ENCODE measurements around the gene PARD3.
A peak's percentile ranks its signal among the peaks of the same experiment; 100 is the strongest.

The PARD3 gene

DNA sequence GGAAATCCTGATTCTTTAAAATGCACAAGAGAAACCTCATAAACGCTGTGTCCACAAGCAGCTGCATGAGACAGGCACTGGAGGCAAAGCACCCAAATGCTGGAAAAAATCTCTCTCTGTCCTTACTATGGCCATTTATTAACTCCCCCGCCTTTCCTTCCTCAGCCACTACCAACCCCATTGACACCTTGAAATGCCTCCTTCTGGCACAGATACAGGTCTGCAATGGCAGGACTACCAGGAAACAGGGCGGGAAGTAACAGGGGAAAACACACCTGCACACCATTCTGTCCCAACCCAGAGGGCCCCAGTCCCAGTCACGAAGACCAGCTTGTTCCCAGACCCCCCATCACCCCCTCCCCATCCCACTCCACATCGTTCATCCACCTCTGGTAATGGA lies 224.3 kb downstream of the PARD3 start:
- no peaks in the 10 kb centered on the region for H3K36me3 ChIP-seq (ENCODE audit: low read depth)

DNA sequence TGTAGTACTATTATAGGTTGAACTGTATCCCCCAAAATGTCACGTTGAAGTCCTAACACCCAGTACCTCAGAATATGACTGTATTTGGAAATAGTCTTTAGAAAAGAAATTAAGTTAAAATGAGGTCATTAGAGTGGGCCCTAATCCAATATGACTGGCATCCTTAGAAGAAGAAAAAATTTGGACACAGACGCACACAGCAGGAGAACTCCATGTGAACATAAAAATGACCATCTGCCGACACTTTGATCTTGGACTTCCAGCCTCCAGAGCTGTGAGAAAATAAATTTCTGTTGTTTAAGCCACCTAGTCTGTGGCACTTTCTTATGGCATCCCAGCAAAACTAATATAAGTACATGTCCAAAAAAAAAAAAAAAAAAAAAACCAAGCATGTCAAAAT lies 225.8 kb downstream of the PARD3 start:
- DNase-seq (ENCODE audit: low spot score) (no peak), ATAC-seq (ENCODE audit: low read depth) (no peak)
- H3K36me3 ChIP-seq (ENCODE audit: low read depth) = no peaks in the 10 kb centered on the region
- H3K9me3 ChIP-seq (ENCODE audit: severe bottlenecking) = no peaks in the 10 kb centered on the region
- H3K4me1 ChIP-seq (ENCODE audit: insufficient read depth, poor library complexity, severe bottlenecking) = peaks cover 20% of the 10 kb centered on the region
- TF ChIP-seq, protein P1, sequence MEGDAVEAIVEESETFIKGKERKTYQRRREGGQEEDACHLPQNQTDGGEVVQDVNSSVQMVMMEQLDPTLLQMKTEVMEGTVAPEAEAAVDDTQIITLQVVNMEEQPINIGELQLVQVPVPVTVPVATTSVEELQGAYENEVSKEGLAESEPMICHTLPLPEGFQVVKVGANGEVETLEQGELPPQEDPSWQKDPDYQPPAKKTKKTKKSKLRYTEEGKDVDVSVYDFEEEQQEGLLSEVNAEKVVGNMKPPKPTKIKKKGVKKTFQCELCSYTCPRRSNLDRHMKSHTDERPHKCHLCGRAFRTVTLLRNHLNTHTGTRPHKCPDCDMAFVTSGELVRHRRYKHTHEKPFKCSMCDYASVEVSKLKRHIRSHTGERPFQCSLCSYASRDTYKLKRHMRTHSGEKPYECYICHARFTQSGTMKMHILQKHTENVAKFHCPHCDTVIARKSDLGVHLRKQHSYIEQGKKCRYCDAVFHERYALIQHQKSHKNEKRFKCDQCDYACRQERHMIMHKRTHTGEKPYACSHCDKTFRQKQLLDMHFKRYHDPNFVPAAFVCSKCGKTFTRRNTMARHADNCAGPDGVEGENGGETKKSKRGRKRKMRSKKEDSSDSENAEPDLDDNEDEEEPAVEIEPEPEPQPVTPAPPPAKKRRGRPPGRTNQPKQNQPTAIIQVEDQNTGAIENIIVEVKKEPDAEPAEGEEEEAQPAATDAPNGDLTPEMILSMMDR (IDR thresholded peaks at IDR 0.05; ENCODE audit: poor library complexity, severe bottlenecking) = no peak
- no peak overlapping the region for H3K4me3 ChIP-seq (ENCODE audit: severe bottlenecking)
- H3K27me3 ChIP-seq (ENCODE audit: insufficient read depth, poor library complexity, severe bottlenecking) = no peaks in the 10 kb centered on the region
- H3K27ac ChIP-seq (ENCODE audit: poor library complexity, severe bottlenecking) = no peak overlapping the region

More for the DNA sequence above, 224.3 kb downstream of the PARD3 start:
- H3K27ac ChIP-seq (ENCODE audit: poor library complexity, severe bottlenecking) = no peak overlapping the region
- DNase-seq (ENCODE audit: low spot score) (no peak), ATAC-seq (ENCODE audit: low read depth) (no peak)
- no peaks in the 10 kb centered on the region for H3K9me3 ChIP-seq (ENCODE audit: severe bottlenecking)
- H3K4me1 ChIP-seq (ENCODE audit: insufficient read depth, poor library complexity, severe bottlenecking) = peaks cover 4% of the 10 kb centered on the region
- TF ChIP-seq, protein P1 (IDR thresholded peaks at IDR 0.05; ENCODE audit: poor library complexity, severe bottlenecking) = no peak
- no peak overlapping the region for H3K4me3 ChIP-seq (ENCODE audit: severe bottlenecking)
- no peaks in the 10 kb centered on the region for H3K27me3 ChIP-seq (ENCODE audit: insufficient read depth, poor library complexity, severe bottlenecking)

DNA sequence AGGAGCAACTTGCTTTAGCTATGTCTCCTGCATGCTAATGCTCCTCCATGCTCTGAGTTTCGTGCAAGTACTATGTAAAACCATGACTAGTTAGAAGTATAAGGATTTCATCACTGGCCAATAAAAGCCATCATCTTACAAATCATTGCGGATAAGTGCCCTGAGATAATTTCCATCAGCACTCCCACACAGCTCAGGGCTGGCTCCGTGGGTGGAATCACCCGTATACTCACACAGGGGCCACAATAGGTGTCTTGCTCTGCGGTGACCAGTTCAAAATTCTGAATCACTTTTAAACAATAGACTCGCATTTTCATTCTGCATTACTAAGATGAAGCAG lies 227.4 kb downstream of the PARD3 start:
- ATAC-seq (ENCODE audit: low read depth) = no peak
- H3K27me3 ChIP-seq (ENCODE audit: insufficient read depth, poor library complexity, severe bottlenecking) = no peaks in the 10 kb centered on the region
- no peaks in the 10 kb centered on the region for H3K9me3 ChIP-seq (ENCODE audit: severe bottlenecking)
- H3K4me3 ChIP-seq (ENCODE audit: severe bottlenecking) = no peak overlapping the region
- no peaks in the 10 kb centered on the region for H3K36me3 ChIP-seq (ENCODE audit: low read depth)
- TF ChIP-seq, protein P1 (IDR thresholded peaks at IDR 0.05; ENCODE audit: poor library complexity, severe bottlenecking) = no peak
- peaks cover 36% of the 10 kb centered on the region for H3K4me1 ChIP-seq (ENCODE audit: insufficient read depth, poor library complexity, severe bottlenecking)
- DNase-seq (ENCODE audit: low spot score) = no peak
- no peak overlapping the region for H3K27ac ChIP-seq (ENCODE audit: poor library complexity, severe bottlenecking)

DNA sequence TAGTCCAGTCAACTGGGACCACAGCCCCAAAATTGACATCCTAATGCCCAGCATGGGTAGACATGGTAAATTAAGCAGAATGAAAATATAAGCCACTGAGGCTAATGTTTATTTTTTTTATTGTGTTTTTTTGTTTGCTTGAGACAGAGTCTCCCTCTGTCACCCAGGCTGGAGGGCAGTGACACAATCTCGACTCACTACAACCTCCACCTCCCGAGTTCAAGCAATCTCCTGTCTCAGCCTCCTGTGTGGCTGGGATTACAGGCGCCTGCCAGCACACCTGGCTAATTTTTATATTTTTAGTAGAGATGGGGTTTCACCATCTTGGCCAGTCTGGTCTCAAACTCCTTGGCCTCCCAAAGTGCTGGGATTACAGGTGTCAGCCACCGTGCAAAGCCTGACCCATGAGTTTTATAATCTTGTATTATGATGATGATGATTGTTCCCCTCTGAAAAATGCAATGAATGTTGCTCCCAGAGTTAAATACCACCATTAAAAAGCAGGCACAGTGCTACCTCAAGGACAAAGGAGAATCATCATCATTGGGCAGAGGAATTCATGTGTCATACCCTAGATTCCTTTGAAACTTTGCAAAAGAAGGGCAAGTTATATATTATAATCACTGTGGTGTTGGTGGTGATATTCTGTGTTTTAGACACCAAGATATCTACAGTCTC lies 228.0 kb downstream of the PARD3 start:
- H3K4me3 ChIP-seq (ENCODE audit: severe bottlenecking) = no peak overlapping the region
- H3K27ac ChIP-seq (ENCODE audit: poor library complexity, severe bottlenecking) = no peak overlapping the region
- no peaks in the 10 kb centered on the region for H3K36me3 ChIP-seq (ENCODE audit: low read depth)
- no peaks in the 10 kb centered on the region for H3K27me3 ChIP-seq (ENCODE audit: insufficient read depth, poor library complexity, severe bottlenecking)
- no peak for DNase-seq (ENCODE audit: low spot score)
- no peak for ATAC-seq (ENCODE audit: low read depth)
- H3K4me1 ChIP-seq (ENCODE audit: insufficient read depth, poor library complexity, severe bottlenecking) = peaks cover 41% of the 10 kb centered on the region
- TF ChIP-seq, protein P1 (IDR thresholded peaks at IDR 0.05; ENCODE audit: poor library complexity, severe bottlenecking) = no peak
- H3K9me3 ChIP-seq (ENCODE audit: severe bottlenecking) = no peaks in the 10 kb centered on the region

DNA sequence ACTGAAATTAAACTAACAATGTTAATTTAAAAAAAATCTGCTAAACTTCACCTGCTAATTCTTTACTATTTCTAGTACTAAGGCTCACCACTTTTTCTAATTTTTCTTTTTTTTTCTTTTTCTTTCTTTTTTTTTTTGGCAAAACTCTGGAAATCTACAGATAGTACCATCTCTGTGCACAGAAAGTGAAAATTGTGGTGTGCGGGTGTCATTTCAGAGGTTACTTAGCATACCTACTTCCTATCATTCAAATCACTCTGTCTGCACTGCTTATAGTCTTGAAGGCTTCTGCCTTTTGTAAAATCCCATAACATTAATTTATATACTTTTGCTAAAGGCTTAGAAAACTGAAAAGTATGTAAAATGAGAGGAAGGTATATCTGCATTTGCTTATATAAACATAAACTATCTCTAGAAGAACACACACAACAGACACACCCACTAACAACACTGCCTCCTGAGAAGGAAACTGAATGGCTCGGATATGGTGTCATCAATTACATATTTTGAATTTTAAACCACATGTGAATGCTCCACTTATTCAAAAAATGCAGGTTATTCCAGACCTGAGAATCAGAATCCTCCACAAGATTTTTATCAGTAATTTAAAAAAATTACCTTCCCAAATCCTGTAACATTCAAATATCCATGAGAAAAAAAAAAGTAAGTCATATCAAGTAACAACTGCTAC lies 229.5 kb downstream of the PARD3 start:
- TF ChIP-seq, protein P1 (IDR thresholded peaks at IDR 0.05; ENCODE audit: poor library complexity, severe bottlenecking) = no peak
- peaks cover 55% of the 10 kb centered on the region for H3K4me1 ChIP-seq (ENCODE audit: insufficient read depth, poor library complexity, severe bottlenecking)
- ATAC-seq (ENCODE audit: low read depth) (no peak), DNase-seq (ENCODE audit: low spot score) (no peak)
- no peaks in the 10 kb centered on the region for H3K27me3 ChIP-seq (ENCODE audit: insufficient read depth, poor library complexity, severe bottlenecking)
- H3K27ac ChIP-seq (ENCODE audit: poor library complexity, severe bottlenecking) = peak overlapping the region; percentile 97
- H3K4me3 ChIP-seq (ENCODE audit: severe bottlenecking) = no peak overlapping the region
- no peaks in the 10 kb centered on the region for H3K9me3 ChIP-seq (ENCODE audit: severe bottlenecking)
- no peaks in the 10 kb centered on the region for H3K36me3 ChIP-seq (ENCODE audit: low read depth)
